Vagina (tissue), 2 donors: ENCODE data around the gene CFAP46.

Experiments
- CTCF ChIP-seq, 3 experiments: fragments of 450-650 bp in 2 of 3; fragments of 200-600 bp in 1 of 3; sonication (generic) in 1 of 3; IDR thresholded peaks; one replicate each; pipeline ENCODE4 v1.5.1; 2017 to 2019; ENCODE audit warnings: antibody characterized with exemption in 3 of 3, mild to moderate bottlenecking in 2 of 3, moderate library complexity in 2 of 3
- POLR2A ChIP-seq, 2 donors: fragments of 450-650 bp; IDR thresholded peaks; one replicate each; pipeline ENCODE4 v1.6.1; 2017; ENCODE audit warnings: antibody characterized with exemption in 2 of 2, mild to moderate bottlenecking in 2 of 2, moderate library complexity in 2 of 2
- POLR2AphosphoS5 ChIP-seq, 2 donors: sonication (generic); formaldehyde crosslinking; IDR thresholded peaks; one replicate each; pipeline ENCODE4 v1.9.0; 2017; ENCODE audit warnings: antibody characterized with exemption in 2 of 2, mild to moderate bottlenecking in 2 of 2, low read depth in 1 of 2; ENCODE audit not compliant: insufficient read depth in 1 of 2

DNA sequence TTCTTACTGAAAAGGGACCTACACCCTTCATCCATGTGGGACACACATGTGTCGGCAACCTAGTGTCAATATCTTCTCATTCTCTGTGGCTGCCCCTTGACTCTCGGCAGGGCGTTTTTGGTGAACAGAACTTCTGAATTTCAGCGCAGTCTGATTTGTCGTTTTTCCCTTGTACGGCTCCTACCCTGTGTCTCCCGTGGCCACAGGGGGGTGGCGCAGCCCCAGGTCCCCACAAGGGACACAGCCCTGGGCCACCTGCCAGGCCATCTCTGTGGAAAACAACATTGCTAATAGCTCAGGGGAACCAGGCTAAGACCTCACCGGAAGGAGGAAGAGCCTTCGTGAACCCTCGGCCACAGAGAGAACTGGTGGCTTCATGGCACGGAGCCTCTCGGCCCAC is 103.3 kb downstream of the CFAP46 start:
- TF ChIP-seq POLR2A (IDR thresholded peaks at IDR 0.05) (no peak), CTCF (IDR thresholded peaks at IDR 0.05) (no peak), POLR2AphosphoS5 (IDR thresholded peaks at IDR 0.05; ENCODE audit: insufficient read depth in 1 of 2, low read depth in 1 of 2) (no peak)
